NCI-H82 treated with DMSO at 0.1 percent for 48 hours (cell line): ENCODE results near the gene ADAMTS17.

ENCODE experiments used
- DNase-seq: peaks from one replicate; lab custom pipeline; 2025; ENCODE audit not compliant: unreplicated experiment; lab: John Stamatoyannopoulos, UW

The ADAMTS17 gene

GRCh38 chr15:100058458-100058857 is 283.3 kb downstream of the ADAMTS17 start:
- no peak for DNase-seq

- no peak for DNase-seq
These were observed 284.5 kb downstream of the ADAMTS17 start for GRCh38 chr15:100057281-100057680.

DNA sequence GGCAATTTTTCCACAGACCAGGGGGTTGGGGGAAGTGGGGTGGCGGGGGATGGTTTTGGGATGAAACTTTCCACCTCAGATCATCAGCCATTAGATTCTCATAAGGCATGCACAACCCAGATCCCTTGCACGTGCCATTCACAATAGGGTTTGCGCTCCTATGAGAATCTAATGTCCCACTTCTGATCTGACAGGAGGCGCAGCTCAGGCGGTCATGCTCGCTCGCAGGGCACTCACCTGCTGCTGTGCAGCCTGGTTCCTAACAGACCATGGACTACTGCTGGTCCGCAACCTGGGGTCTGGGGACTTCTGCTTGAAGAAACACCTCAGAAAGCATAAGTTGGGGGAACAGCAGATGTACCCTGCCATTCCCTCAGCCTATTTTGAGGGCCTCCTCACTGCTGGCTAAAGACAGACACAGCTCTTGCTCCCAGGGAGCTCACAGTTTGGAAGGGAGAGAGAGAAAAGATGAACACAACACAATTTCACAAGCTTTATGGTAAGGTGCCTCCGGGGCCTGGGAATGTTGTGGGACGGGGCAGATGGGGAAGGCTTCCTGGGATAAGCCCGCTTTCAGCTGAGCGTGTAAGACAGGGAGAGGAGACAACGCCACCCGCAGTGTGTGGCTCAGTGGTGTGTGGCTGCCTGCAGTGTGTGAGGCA is 285.2 kb downstream of the ADAMTS17 start:
- no peak for DNase-seq

GRCh38 chr15:100055821-100056220 is 286.0 kb downstream of the ADAMTS17 start:
- DNase-seq: no peak

DNA sequence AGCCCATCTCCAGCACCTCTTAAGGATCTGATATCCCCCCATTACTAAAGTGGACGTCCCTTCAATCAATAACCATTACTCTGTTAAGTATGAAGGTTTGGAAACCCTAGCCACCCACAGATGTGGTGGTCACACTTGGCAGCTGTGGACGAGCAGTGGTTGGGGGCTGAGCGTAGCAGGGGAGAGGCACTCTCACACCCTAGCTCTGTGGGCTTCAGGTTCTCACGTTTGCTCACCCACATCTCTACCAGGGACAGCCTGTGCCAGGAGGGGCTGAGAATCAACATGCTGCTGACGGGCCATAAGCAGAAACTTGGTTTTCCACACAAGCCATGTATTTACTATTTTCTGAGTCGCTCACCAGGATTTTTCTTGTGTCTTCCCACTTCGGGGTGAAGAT is 287.2 kb downstream of the ADAMTS17 start:
- DNase-seq: no peak

DNA sequence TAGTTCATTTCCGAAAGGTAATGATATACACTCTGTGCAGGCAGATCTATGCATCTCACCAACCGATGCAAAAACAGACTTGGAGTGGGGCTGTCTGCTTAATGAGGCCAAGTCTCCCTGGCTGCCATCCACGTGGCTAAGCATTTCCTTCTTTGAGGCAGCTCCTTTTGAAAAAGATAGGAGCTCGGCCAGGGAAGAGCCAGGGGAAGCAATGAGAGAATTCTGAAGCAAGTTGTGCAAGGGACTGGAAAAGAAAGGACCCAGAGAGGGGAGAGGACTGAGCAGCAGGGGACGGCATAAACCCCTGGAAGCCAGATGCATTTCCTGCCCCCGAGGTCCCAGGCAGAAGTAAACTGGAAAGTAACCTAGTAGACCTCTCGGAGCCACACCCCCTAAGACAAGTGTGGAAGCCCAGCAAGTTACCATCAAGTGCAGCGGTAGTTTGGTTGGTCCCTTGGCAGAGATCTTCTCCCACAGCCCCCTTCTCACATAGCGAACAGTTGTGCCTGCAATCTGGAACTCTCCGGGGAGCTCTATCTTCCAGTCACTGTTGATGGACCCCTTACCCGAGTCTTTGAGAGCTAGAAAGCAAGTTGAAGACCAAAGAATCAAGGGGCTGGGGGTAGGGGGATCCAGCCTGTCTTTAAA is 288.2 kb downstream of the ADAMTS17 start:
- DNase-seq: no peak

DNA sequence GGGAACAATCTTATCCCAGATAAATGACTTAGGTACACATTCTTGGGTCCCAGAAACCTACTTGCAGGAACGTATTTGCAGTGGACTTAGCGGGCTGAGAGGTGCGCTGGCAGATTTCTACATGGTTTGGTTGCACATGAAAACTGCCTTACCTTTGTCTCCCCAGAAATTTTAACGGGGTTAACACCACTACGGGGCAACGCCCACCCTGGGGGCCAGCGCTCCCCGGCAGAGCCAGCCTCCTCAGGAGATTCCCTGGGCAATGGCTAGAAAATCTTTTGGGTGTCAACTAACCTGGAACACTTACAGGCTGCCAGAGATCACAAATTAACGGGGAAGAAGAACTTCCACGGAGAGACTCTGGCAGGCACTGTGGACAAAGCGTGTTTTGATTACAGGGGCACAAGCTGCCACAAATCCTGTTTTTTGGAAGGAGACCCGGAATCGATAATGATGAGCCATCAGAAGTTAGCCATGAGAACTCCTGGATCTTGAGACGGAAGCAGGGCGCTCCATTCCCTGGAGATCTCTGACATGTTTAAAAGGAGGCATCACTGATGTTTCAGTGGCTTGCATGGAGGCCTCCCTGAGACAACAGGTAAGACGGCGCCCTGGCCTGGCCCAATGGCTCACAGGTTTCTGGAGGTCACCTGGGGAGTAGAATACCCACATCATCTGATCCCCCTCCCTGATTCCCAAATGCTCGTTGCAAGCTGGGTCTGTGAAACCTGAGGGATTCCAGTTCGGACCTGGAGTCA is 288.9 kb downstream of the ADAMTS17 start:
- DNase-seq: no peak

DNA sequence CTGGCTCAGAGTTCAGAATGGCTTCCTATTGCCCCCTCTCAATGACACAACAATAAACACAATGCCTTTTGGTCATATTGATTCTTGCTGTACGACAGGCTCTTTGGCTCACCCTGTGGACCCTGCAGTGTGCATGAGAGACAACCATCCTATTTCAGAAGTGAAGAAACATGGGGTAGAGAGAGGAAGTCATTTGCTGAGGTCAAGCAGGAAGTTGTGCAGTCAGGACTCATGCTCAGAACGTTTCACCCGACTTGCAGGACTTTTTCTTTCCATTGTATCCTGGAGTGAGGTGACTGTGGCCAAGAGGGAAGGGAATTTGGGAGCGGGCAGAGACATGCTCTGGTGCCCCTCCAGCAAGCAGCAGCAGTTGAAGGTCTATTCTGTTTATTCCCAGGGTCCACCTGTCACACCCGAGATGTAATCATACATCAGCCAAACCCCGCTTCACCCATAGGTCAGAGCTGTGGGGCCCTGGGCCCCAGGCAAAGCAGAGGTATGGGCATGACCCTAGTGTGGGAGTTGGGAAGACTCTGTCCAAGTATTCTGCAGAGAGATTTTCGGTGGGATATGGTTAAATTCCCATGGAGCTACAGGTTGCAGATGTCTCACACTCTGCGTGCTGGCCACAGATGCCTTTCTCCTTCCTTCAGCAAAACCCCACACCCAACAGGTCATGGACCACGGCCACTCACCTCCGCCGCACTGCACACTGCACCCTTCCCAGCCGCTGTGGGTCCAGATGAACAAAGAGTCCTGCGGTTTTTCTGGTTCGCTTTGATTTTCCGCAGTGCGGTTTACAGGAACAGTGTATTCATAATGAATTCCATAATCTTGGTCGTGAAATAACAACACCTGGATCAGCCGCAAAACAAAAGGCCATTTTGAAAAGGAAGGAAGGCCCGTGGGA is 290.6 kb downstream of the ADAMTS17 start:
- DNase-seq: no peak

- DNase-seq: no peak
These were observed 291.6 kb downstream of the ADAMTS17 start for GRCh38 chr15:100049936-100050876.

DNA sequence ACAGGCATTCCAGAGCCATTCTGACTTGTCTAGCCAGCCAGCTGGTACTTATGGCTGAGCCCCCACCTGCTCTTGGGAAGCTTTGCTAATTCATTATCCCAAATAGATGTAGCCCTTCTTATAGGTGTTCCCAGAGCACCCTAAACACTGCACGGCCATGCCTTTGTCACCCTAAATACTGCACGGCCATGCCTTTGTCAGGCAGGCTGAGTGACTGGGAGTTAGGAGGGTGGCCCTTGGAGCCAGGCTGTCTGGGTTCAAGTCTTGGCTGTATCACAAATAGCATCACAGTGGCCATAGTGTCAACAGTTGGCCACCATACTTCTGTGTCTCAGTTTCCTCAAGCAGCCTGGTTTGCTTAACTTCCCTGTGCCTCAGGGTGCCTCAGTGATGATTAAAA is 292.3 kb downstream of the ADAMTS17 start:
- DNase-seq: no peak

DNA sequence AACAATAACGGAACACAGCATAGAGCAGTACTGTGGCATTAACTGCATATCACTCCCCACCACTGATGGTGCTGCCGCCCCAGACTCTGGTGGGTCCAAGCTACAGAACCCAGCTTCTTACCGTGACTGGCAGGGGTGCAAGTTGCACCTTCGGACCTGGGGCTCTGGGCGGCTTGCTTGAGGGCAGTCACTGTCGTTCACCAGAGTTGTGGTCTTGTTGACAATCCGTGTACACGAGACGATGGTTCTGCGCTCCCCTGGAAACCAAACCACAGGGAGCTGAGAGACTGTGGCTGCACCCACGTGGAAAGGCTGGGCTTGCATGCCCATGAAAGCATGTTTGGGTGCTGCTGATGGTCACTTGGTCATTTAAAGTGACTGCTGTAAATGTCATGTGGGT is 293.0 kb downstream of the ADAMTS17 start:
- DNase-seq: no peak

DNA sequence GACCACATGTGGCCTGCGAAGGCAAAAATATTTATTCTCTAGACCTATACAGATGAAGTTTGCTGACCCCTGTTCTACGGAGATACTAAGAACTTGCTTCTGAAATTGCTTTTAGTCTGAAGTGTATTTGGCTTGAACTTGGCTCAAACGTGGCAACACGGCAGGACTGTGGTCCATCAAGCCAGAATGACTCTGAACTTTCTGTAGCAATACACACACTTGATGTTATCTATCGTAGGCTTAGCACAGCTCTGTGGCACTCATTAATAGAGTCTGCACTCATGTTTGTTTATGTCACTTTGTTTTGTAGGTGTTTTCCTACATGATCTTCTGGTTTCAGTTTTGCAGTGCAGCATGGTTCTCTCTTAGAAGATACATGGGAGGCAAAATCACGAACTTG is 298.1 kb downstream of the ADAMTS17 start:
- no peak for DNase-seq

- DNase-seq: no peak
These were observed 298.6 kb downstream of the ADAMTS17 start for GRCh38 chr15:100043068-100043641.

DNA sequence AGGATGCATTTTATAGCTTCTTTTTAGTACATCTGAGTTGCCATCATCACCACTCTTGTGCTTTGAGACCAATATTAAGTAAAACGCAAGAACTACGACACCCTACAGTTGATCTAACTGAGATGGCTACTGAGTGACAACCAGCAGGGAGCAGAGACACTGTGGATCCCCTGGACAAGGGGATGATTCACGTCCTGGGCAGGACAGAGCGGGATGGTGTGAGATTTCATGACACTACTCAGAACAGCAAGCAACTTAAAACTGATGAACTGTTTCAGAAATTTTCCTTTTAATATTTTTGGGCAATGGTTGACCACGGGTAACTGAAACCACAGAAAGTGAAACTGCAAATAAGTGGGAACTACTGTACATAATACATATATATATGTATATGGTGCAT is 299.2 kb downstream of the ADAMTS17 start:
- DNase-seq: no peak

GRCh38 chr15:100041127-100041828 is 300.5 kb downstream of the ADAMTS17 start:
- no peak for DNase-seq

- no peak for DNase-seq
These were observed 301.8 kb downstream of the ADAMTS17 start for GRCh38 chr15:100039994-100040393.

DNA sequence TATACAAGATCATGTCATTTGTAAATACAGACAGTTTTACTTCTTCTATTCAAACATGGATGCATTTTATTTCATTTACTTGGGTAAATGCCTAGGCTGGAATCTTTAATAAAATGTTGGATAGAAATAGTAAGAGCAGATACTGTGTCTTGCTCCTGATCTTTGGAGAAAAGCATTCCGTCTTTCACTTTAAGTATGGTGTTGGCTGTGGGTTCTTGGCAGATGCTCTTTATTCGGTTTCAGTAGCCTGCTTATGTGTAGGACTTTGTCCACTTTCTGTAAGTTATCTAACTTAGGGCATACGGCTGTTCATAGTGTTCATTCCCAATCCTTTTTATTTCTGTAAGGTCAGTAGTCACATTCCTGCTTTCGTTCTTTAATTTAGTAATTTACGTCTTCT is 303.0 kb downstream of the ADAMTS17 start:
- no peak for DNase-seq

GRCh38 chr15:100037901-100038300 is 303.9 kb downstream of the ADAMTS17 start:
- DNase-seq: no peak

DNA sequence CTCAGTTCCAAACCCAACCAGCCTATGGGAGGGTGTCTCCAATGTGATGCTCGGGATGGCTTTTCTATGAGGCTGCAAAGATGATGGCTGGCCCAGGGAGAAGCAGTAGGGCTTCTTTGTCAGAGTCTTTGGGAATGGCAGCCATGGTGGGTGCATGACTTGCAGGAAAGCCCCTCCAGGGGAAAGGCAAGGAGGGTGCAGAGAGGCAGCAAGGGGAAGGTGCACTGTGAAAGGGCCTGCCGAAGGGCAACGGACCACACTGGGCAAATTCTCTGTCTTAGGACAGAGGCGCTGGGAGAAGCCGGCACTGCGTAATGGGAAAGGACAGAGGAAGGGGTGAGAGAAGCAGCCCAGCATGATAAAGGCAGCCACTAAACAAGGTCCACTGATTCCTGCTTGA is 305.8 kb downstream of the ADAMTS17 start:
- no peak for DNase-seq
